MCF 10A (cell line): Measurements from ENCODE around the gene SNHG17. TPM values are rescaled to one million over a fixed set of nuclear protein-coding genes. Genes with fewer than 3 reads are reported as not detected.
"Not testable (repeated sequence)": the region's sequence is repeated elsewhere in the genome, so short reads cannot be mapped to it uniquely, and the experiment has no call there.

Experiments used
- BruUV-seq: library from RNA; stranded (reverse); fragments of 400-500 nt; replicated peaks from 2 replicates; lab custom pipeline; 2021; lab: Mats Ljungman, UMichigan
- CTCF ChIA-PET: fragments of 300-600 bp; sonication (Branson Sonifier 250); formaldehyde crosslinking; extraction: SDS; loops from one replicate; lab custom pipeline; 2021; ENCODE audit warnings: antibody characterized with exemption, inconsistent platforms; lab: Yijun Ruan, JAX
- POLR2A ChIA-PET: fragments of 300-600, 350-650 bp; sonication (Branson Sonifier 250); formaldehyde crosslinking; extraction: SDS; loops from one replicate; lab custom pipeline; 2020; ENCODE audit warnings: antibody characterized with exemption, inconsistent platforms; lab: Yijun Ruan, JAX
- DNase-seq: peaks from one replicate; pipeline ENCODE4 v3.0.0-alpha.2; 2018; ENCODE audit not compliant: unreplicated experiment
- H3K27ac Mint-ChIP-seq: one replicate; pipeline ENCODE4 v1.8.0; 2022; ENCODE audit warnings: mild to moderate bottlenecking, low read depth, mixed read lengths; ENCODE audit not compliant: unreplicated experiment
- H3K27me3 Mint-ChIP-seq: one replicate; pipeline ENCODE4 v1.8.0; 2022; ENCODE audit warnings: mixed read lengths; ENCODE audit not compliant: insufficient read depth, unreplicated experiment
- H3K36me3 Mint-ChIP-seq: one replicate; pipeline ENCODE4 v1.8.0; 2022; ENCODE audit warnings: mild to moderate bottlenecking, moderate library complexity, mixed read lengths; ENCODE audit not compliant: insufficient read depth, unreplicated experiment
- H3K4me1 Mint-ChIP-seq: one replicate; pipeline ENCODE4 v1.8.0; 2022; ENCODE audit warnings: mixed read lengths; ENCODE audit not compliant: insufficient read depth, unreplicated experiment
- H3K4me3 Mint-ChIP-seq: one replicate; pipeline ENCODE4 v1.8.0; 2022; ENCODE audit warnings: mild to moderate bottlenecking, moderate library complexity, mixed read lengths; ENCODE audit not compliant: unreplicated experiment
- H3K9me3 Mint-ChIP-seq: one replicate; pipeline ENCODE4 v1.8.0; 2022; ENCODE audit warnings: mixed read lengths; ENCODE audit not compliant: unreplicated experiment
- CTCF ChIP-seq: fragments of 200-600 bp; IDR thresholded peaks from one replicate; pipeline ENCODE4 v1.8.0; 2022; ENCODE audit warnings: antibody characterized with exemption, mild to moderate bottlenecking; ENCODE audit not compliant: unreplicated experiment
- intact Hi-C: fragments of 100-400 bp; cut with micrococcal nuclease; formaldehyde crosslinking; loops from 2 replicates; pipeline ENCODE4 v1.14.1; 2022
- total RNA-seq: library from RNA; stranded (reverse); gene quantifications from 2 replicates; pipeline ENCODE4 v1.2.3, GENCODE V29; 2022

SNHG17 gene
- total RNA-seq, 1 experiment from 2014 or later, result 133 TPM

DNA sequence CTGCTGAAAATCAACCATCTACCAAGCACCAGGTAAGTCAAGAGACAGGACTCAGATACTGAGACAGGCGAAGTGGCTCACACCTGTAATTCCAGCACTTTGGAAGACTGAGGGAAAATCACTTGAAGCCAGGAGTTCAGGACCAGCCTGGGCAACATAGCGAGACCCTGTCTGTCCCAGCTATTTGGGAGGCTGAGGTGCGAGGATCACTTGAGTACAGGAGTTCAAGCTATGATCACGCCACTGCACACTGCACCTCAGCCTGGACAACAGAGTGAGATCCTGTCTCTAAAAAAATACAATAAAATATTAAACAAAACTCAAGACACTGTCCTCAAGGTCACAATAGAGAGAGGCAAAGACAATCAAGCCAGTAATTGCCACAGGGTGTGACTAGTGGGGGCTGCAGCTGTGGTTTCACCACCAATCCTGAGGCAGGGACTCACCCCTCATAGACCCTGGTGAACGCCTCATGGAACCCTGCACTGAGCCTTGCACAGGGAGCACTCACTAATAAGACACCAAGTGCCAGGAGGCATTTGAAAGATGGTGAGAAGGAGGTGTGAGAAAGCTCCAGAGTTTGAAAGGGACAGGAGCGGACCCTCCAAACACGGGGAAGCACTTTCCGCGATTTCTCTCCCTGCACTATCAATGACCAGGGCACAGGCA is 1.7 kb downstream of the SNHG17 start:
- H3K4me1 Mint-ChIP-seq, result peaks cover 32% of the 10 kb centered on the region
- CTCF ChIA-PET, result interaction anchor here (0.6 to 8.3 kb wide), 18 partner anchors 8 to 1056 kb away, joined by 3 to 152 read pairs (median 5); partner anchors contain the start of gene RALGAPB
- intact Hi-C loops, result no loop called here

DNA sequence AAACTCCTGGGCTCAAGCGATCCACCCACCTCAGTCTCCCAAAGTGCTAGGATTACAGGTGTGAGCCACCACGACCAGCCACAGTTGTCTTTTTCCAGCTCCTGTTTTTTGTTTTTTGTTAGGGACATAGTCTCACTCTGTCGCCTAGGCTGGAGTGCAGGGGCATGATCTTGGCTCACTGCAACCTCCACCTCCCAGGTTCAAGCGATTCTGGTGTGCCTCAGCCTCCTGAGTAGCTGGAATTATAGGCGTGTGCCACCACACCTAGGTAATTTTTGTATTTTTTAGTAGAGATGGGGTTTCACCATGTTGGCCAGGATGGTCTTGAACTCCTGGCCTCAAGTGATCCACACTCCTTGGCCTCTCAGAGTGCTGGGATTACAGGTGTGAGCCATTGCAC is 2.3 kb downstream of the SNHG17 start:
- DNase-seq, H3K9me3 Mint-ChIP-seq, H3K27me3 Mint-ChIP-seq, H3K27ac Mint-ChIP-seq, BruUV-seq, intact Hi-C loops: not testable (repeated sequence)
- peak overlapping the region; percentile 90 for H3K4me3 Mint-ChIP-seq
- POLR2A ChIA-PET, result interaction anchor here (0.7 to 5.2 kb wide), 6 partner anchors 8 to 40 kb away, joined by 3 to 271 read pairs (median 26); partner anchors contain the start of gene RALGAPB
- peaks cover 32% of the 10 kb centered on the region for H3K4me1 Mint-ChIP-seq
- peaks cover 81% of the 10 kb centered on the region for H3K36me3 Mint-ChIP-seq
- CTCF ChIA-PET, result interaction anchor here (0.6 to 8.3 kb wide), 10 partner anchors 11 to 1055 kb away, joined by 3 to 152 read pairs (median 4); partner anchors contain the start of gene RALGAPB

More for the DNA sequence above, 1.7 kb downstream of the SNHG17 start:
- Mint-ChIP-seq H3K27me3 (no peaks in the 10 kb centered on the region), H3K36me3 (peaks cover 75% of the 10 kb centered on the region), H3K27ac (peak overlapping the region; percentile 92), H3K4me3 (peak overlapping the region; percentile 90), H3K9me3 (no peaks in the 10 kb centered on the region)
- DNase-seq, result no peak
- BruUV-seq, result no TSS peak
- TF ChIP-seq CTCF, result no peak
- POLR2A ChIA-PET, result interaction anchor here (0.7 to 5.2 kb wide), 15 partner anchors 8 to 389 kb away, joined by 3 to 271 read pairs (median 6); partner anchors contain the start of genes ACTR5 and RALGAPB

DNA sequence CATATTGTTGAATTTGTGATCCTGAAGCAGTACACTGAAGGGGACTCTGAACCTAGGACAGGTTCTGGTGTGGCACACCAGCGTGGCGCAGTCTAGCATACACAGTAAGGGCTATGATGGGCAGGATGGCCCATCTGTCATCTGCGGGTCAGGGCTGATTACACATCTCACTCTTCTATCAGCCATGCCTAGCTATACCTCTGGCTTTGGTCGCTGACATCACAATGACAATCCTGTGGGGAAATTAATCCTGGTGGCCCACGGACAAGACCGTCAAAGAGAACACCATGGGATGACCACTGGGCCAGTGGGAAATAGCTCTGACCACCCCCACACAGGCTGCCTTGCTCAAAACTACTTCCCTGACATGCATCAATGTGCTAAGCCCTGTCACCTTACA is 2.8 kb downstream of the SNHG17 start:
- ChIA-PET CTCF (interaction anchor here (0.9 to 8.3 kb wide), 8 partner anchors 9 to 210 kb away, joined by 3 to 152 read pairs (median 4); partner anchors contain the start of gene RALGAPB), POLR2A (interaction anchor here (1.4 to 5.2 kb wide), 4 partner anchors 13 to 41 kb away, joined by 4 to 271 read pairs (median 86); partner anchors contain the start of gene RALGAPB)
- Mint-ChIP-seq H3K36me3 (peaks cover 86% of the 10 kb centered on the region), H3K4me1 (peaks cover 35% of the 10 kb centered on the region), H3K9me3 (no peaks in the 10 kb centered on the region), H3K4me3 (peak overlapping the region; percentile 11), H3K27ac (peak overlapping the region; percentile 4), H3K27me3 (no peaks in the 10 kb centered on the region)
- TF ChIP-seq CTCF, result no peak
- DNase-seq, result no peak
- intact Hi-C loops, result no loop called here
- BruUV-seq, result no TSS peak

DNA sequence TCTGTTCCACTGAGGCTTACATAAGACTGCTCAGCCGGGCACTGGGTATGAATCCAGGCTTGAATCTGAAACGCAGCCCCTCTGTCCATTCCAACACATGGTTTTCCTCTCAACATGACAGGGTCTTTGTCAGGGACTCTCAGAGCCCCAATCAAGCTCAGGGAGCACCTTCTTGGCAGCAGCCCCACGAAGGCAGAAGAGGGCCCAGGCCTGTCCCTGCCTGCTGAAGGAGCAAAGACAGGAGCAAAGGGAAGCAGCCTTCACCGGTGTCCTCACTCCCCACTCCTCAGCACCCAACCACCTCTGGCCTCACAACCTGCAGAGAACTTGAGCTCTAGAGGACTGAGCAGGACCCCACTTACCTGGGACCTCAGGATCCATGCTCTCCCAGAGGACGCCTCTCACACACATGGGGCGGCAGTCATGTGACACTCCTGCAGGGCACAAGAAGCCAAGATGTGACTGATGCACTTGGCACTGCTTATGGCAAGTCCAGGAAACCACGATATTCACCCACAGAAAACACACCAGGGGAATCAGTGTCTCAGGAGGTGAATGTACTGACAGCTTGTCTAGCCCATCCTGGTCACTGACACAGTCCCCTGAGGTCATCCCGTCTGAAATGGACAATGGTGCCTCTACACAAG is 4.3 kb downstream of the SNHG17 start:
- Mint-ChIP-seq H3K27me3 (no peaks in the 10 kb centered on the region), H3K4me3 (no peak overlapping the region), H3K27ac (peak overlapping the region; percentile 4), H3K4me1 (peaks cover 46% of the 10 kb centered on the region), H3K9me3 (no peaks in the 10 kb centered on the region), H3K36me3 (peaks cover 95% of the 10 kb centered on the region)
- no peak for TF ChIP-seq CTCF
- intact Hi-C loops, result no loop called here
- no peak for DNase-seq
- BruUV-seq, result no TSS peak
- CTCF ChIA-PET, result interaction anchor here (0.5 to 8.3 kb wide), 9 partner anchors 7 to 1154 kb away, joined by 3 to 152 read pairs (median 4); no protein-coding TSS in a partner anchor
- POLR2A ChIA-PET, result interaction anchor here (1.1 to 5.2 kb wide), 6 partner anchors 10 to 42 kb away, joined by 3 to 271 read pairs (median 7); partner anchors contain the start of gene RALGAPB
